Erythroblast (primary cell): Measurements from ENCODE around the gene AGAP1.

Source experiments
- GATA1 ChIP-seq: IDR thresholded peaks from 2 replicates; pipeline ENCODE4 v1.6.1; 2011; ENCODE audit warnings: low read depth, mild to moderate bottlenecking, control low read depth, low read length, moderate library complexity
- POLR2A ChIP-seq: IDR thresholded peaks from 2 replicates; pipeline ENCODE4 v1.6.1; 2011; ENCODE audit warnings: mild to moderate bottlenecking, low read length

DNA sequence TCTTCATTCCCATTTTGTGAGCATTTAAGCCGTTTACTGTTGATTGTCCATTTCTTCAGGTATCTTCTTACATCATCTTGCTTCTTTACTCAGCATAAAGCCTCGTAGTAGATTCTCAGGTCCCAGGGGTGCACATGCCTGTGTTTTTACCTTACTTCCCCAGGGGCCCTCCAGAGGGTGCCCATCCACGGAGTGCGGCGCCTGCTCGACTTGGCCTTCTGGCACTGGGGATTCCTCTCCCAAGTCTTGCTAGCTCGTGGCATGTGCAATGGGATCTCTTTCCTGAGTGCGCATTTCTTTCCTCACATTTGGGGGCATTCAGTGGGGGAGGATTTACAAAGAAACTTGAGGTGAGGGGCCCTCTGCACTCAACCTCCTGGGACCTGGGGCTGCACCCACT is 148.1 kb downstream of the AGAP1 start:
- TF ChIP-seq POLR2A (no peak), GATA1 (no peak)
